ENCODE measurements around the gene SASH1. TPM values are rescaled to one million over a fixed set of nuclear protein-coding genes. Genes with fewer than 3 reads are reported as not detected.

The SASH1 gene
- total RNA-seq, 4 donors from 2014 or later, result 132 to 238 (median 160) TPM

DNA sequence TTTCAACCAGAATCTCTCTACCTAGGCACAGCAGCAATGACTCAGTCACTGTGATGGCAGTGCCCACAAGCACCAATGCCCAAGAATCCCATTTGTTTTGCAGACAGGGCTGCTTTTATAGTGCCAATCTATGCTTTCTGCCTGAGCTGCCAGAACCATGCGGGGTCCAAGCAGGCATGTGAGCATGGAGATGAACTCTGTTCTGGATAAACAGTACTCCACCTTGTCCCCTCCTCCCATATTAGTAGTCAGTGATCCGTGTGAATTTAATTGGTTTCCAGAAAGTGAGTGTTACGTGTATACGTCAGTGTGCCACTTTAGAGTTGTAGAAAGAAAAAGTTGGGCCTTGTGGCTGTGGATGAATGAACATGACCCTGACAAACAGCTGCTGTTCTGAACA lies 79.4 kb downstream of the SASH1 start:
- DNase-seq (ENCODE audit: low spot score in 2 of 2), result no peak
- WGBS, 2 donors, result 87 to 93% methylated on average over 4 of the region's 4 CpGs
- H3K27me3 ChIP-seq, result no peaks in the 10 kb centered on the region
- no peaks in the 10 kb centered on the region for H3K4me1 ChIP-seq
- no peak for TF ChIP-seq CTCF (IDR thresholded peaks at IDR 0.05)
- no peak for TF ChIP-seq EP300 (IDR thresholded peaks at IDR 0.05)
- no peak for TF ChIP-seq POLR2A (IDR thresholded peaks at IDR 0.05)
- H3K4me3 ChIP-seq, result no peak overlapping the region
- no peak overlapping the region for H3K27ac ChIP-seq
- no peaks in the 10 kb centered on the region for H3K36me3 ChIP-seq
- no peaks in the 10 kb centered on the region for H3K9me3 ChIP-seq

- Histone ChIP-seq H3K36me3 (no peaks in the 10 kb centered on the region), H3K27ac (no peak overlapping the region), H3K4me3 (no peak overlapping the region), H3K4me1 (no peaks in the 10 kb centered on the region), H3K9me3 (no peaks in the 10 kb centered on the region), H3K27me3 (no peaks in the 10 kb centered on the region)
- WGBS, 2 donors, result 85 to 96% methylated on average over 4 of the region's 4 CpGs
- DNase-seq (ENCODE audit: low spot score in 2 of 2), result no peak
- no peak for TF ChIP-seq CTCF (IDR thresholded peaks at IDR 0.05)
- TF ChIP-seq POLR2A (IDR thresholded peaks at IDR 0.05), result no peak
- TF ChIP-seq EP300 (IDR thresholded peaks at IDR 0.05), result no peak
Observed at GRCh38 chr6:148423133-148423532, 80.5 kb downstream of the SASH1 start.

- H3K36me3 ChIP-seq, result no peaks in the 10 kb centered on the region
- no peaks in the 10 kb centered on the region for H3K27me3 ChIP-seq
- H3K9me3 ChIP-seq, result no peaks in the 10 kb centered on the region
- H3K27ac ChIP-seq, result no peak overlapping the region
- no peaks in the 10 kb centered on the region for H3K4me1 ChIP-seq
- DNase-seq (ENCODE audit: low spot score in 2 of 2), result no peak
- WGBS, 2 donors, result 44 to 48% methylated on average over 9 of the region's 9 CpGs
- no peak for TF ChIP-seq CTCF (IDR thresholded peaks at IDR 0.05)
- TF ChIP-seq POLR2A (IDR thresholded peaks at IDR 0.05), result no peak
- TF ChIP-seq EP300 (IDR thresholded peaks at IDR 0.05), result no peak
- H3K4me3 ChIP-seq, result no peak overlapping the region
Observed at GRCh38 chr6:148423601-148424270, 81.1 kb downstream of the SASH1 start.

DNA sequence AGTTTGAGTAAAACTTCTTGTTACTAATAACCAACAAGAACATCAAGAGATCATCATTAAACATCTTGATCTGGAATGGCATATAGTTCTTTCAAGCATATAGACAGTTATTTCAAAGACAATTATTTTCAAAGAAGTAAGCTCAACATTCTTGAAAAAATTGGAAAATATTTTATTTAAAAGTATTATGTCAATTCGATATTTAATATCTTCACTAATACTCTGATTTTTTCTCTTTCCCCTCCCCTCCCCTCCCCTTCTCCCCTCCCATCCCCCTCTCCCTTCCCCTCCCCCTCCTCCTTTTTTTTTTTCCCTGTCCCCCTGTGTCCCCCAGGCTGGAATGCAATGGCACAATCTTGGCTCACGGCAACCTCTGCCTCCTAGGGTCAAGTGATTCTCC lies 82.8 kb downstream of the SASH1 start:
- no peak overlapping the region for H3K4me3 ChIP-seq
- H3K27ac ChIP-seq, result no peak overlapping the region
- no peaks in the 10 kb centered on the region for H3K27me3 ChIP-seq
- H3K4me1 ChIP-seq, result no peaks in the 10 kb centered on the region
- TF ChIP-seq POLR2A (IDR thresholded peaks at IDR 0.05), result no peak
- TF ChIP-seq CTCF (IDR thresholded peaks at IDR 0.05), result no peak
- TF ChIP-seq EP300 (IDR thresholded peaks at IDR 0.05), result no peak
- WGBS, 2 donors, result 86 to 87% methylated on average over 2 of the region's 2 CpGs
- H3K36me3 ChIP-seq, result no peaks in the 10 kb centered on the region
- no peak for DNase-seq (ENCODE audit: low spot score in 2 of 2)
- no peaks in the 10 kb centered on the region for H3K9me3 ChIP-seq

DNA sequence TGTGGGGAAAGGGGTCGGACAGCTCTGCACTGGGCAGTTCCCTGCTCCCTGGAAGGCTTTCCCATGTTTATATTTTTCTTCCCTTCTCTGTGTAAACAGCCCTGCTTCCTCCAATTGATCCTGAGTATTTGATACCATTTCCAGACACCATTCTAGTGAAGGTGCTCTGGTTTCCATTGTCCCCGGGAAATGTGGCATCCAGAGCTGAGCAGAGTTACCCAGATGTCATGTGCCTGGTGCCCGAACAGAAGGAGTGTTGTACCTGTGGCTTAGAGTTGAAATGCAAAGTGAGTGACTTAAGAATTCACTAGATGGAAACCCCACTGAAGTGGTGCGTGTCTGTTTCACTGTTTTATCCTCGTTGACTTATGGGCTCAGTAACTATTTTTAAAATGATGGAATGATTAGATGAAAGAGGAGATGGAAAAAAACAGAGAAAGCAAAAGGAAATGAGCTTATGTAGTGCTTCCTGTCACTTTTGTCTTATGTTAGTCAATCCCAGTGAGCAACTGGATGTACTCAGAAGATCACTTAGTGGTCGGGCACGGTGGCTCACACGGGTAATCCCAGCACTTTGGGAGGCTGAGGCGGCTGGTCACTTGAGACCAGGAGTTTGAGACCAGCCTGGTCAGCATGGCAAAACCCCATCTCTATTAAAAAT lies 83.8 kb downstream of the SASH1 start:
- no peaks in the 10 kb centered on the region for H3K9me3 ChIP-seq
- H3K4me1 ChIP-seq, result peaks cover 0 to 2% (median under 1%) of the 10 kb centered on the region in 4 donors
- DNase-seq (ENCODE audit: low spot score in 2 of 2), result no peak
- no peaks in the 10 kb centered on the region for H3K36me3 ChIP-seq
- WGBS, 2 donors, result 73 to 75% methylated on average over 9 of the region's 9 CpGs
- no peak for TF ChIP-seq EP300 (IDR thresholded peaks at IDR 0.05)
- no peak for TF ChIP-seq CTCF (IDR thresholded peaks at IDR 0.05)
- TF ChIP-seq POLR2A (IDR thresholded peaks at IDR 0.05), result no peak
- no peak overlapping the region for H3K4me3 ChIP-seq
- no peak overlapping the region for H3K27ac ChIP-seq
- H3K27me3 ChIP-seq, result no peaks in the 10 kb centered on the region

Data from tibial nerve (tissue), 4 donors.